ENCODE measurements around the gene KRT81.
"Not testable (repeated sequence)": the region's sequence is repeated elsewhere in the genome, so short reads cannot be mapped to it uniquely, and the experiment has no call there.

Gene KRT81

GRCh38 chr12:52294803-52295202 is 3.5 kb upstream of the KRT81 start:
- DNase-seq = no peak

- DNase-seq = no peak
These were observed 2.6 kb upstream of the KRT81 start for GRCh38 chr12:52293926-52294325.

- DNase-seq = not testable (repeated sequence)
These were observed 725 bp downstream of the KRT81 start for GRCh38 chr12:52290483-52291134.

GRCh38 chr12:52287816-52288805 is 3.2 kb downstream of the KRT81 start:
- DNase-seq = not testable (repeated sequence)

GRCh38 chr12:52286857-52287785 is 4.2 kb downstream of the KRT81 start:
- DNase-seq = not testable (repeated sequence)

- no peak for DNase-seq
These were observed 5.3 kb downstream of the KRT81 start for GRCh38 chr12:52285851-52286530.

- no peak for DNase-seq
These were observed 6.1 kb downstream of the KRT81 start for GRCh38 chr12:52285172-52285745.

- DNase-seq = no peak
These were observed 6.7 kb downstream of the KRT81 start for GRCh38 chr12:52284562-52285171.

- no peak for DNase-seq
These were observed 10.4 kb downstream of the KRT81 start for GRCh38 chr12:52280796-52281560.

GRCh38 chr12:52280319-52280795 is 11.0 kb downstream of the KRT81 start:
- no peak for DNase-seq

- DNase-seq = no peak
These were observed 11.7 kb downstream of the KRT81 start for GRCh38 chr12:52279422-52280318.

- peak; percentile 77 for DNase-seq
These were observed 12.5 kb downstream of the KRT81 start for GRCh38 chr12:52278575-52279421.

GRCh38 chr12:52277486-52278245 is 13.7 kb downstream of the KRT81 start:
- no peak for DNase-seq

- no peak for DNase-seq
These were observed 15.6 kb downstream of the KRT81 start for GRCh38 chr12:52275686-52276085.

GRCh38 chr12:52274521-52275120 is 16.7 kb downstream of the KRT81 start, which contains the start of gene KRT86:
Gene KRT86 (plus strand): TSS chr12:52274645. CDS start chr12:52301917, 27,272 bp downstream.
- DNase-seq = no peak

GRCh38 chr12:52271158-52271557 is 20.2 kb downstream of the KRT81 start:
- DNase-seq = no peak

GRCh38 chr12:52270541-52271070 is 20.7 kb downstream of the KRT81 start:
- DNase-seq = no peak
